ENCODE data around the gene FCMR. TPM values are rescaled to one million over a fixed set of nuclear protein-coding genes. Genes with fewer than 3 reads are reported as not detected.

FCMR gene
- 0.12 TPM in 1 of 2 replicates, not detected in the other for total RNA-seq

GRCh38 chr1:206921772-206922265 lies at the start of gene FCMR:
Gene FCMR, minus strand, starts transcription at chr1:206921941. Its CDS starts 87 bp downstream, at chr1:206921854.

GRCh38 chr1:206970446-206970845 lies 48.7 kb upstream of the FCMR start, which contains the start of gene FCAMR:
Gene FCAMR, minus strand, starts transcription at chr1:206970460. Its CDS starts 335 bp downstream, at chr1:206970125.

GRCh38 chr1:206946261-206946660 lies 24.5 kb upstream of the FCMR start, which contains the start of gene PIGR:
Gene PIGR, minus strand, starts transcription at chr1:206946466. Its CDS starts 5,935 bp downstream, at chr1:206940531.

GRCh38 chr1:206897175-206897574 lies 24.6 kb downstream of the FCMR start, which contains the start of gene IL24:
Gene IL24, plus strand, starts transcription at chr1:206897443. Its CDS starts 390 bp downstream, at chr1:206897833.

GRCh38 chr1:206864939-206865671 lies 56.6 kb downstream of the FCMR start, which contains the start of gene IL20:
Gene IL20, plus strand, starts transcription at chr1:206865623. Its CDS starts 230 bp downstream, at chr1:206865853.

Other genes with a start within 250 kb of the FCMR start
- gene MAPKAPK2, start 237.0 kb downstream of the FCMR start, total RNA-seq, result 33.8 and 36.9 TPM in 2 replicates
- not detected in 2 replicates for gene IL19, start 151.2 kb downstream of the FCMR start, total RNA-seq
- gene IL10, start 149.4 kb downstream of the FCMR start, total RNA-seq, result 0.13 TPM in 1 of 2 replicates, not detected in the other
- not detected in 2 replicates for gene IL20, start 56.3 kb downstream of the FCMR start, total RNA-seq
- gene IL24, start 24.5 kb downstream of the FCMR start, total RNA-seq, result not detected in 2 replicates
- gene PIGR, start 24.5 kb upstream of the FCMR start, total RNA-seq, result not detected in 2 replicates
- not detected in 2 replicates for gene FCAMR, start 48.5 kb upstream of the FCMR start, total RNA-seq
- under 0.01 TPM in 1 of 2 replicates, not detected in the other for gene C1orf116, start 110.8 kb upstream of the FCMR start, total RNA-seq
- 5.4 and 6.2 TPM in 2 replicates for gene YOD1, start 129.3 kb upstream of the FCMR start, total RNA-seq
- 8.3 and 10.3 TPM in 2 replicates for gene PFKFB2, start 131.3 kb upstream of the FCMR start, total RNA-seq
- gene C4BPB, start 166.9 kb upstream of the FCMR start, total RNA-seq, result not detected in 2 replicates
- not detected in 2 replicates for gene C4BPA, start 182.3 kb upstream of the FCMR start, total RNA-seq

Measured in aortic smooth muscle cell (primary cell).